HepG2 (cell line): Measurements from ENCODE around the gene GPC6. TPM values are rescaled to one million over a fixed set of nuclear protein-coding genes. Genes with fewer than 3 reads are reported as not detected.

Experiments used
- ATAC-seq: fragments of 200-7000 bp; cut with Tn5 transposase; 3 replicates; pipeline ENCODE4 v1.9.1; 2020; ENCODE audit warnings: mild to moderate bottlenecking, moderate library complexity
- BruUV-seq: library from RNA; stranded (reverse); fragments of 400-500 nt; replicated peaks from 2 replicates; lab custom pipeline; 2021; lab: Mats Ljungman, UMichigan
- CTCF ChIA-PET: fragments of 300-600 bp; formaldehyde crosslinking; extraction: SDS; loops from one replicate; lab custom pipeline; 2021; ENCODE audit warnings: low total read pairs, inconsistent platforms, low intra/inter-chr PET ratio; lab: Yijun Ruan, JAX
- POLR2A ChIA-PET: fragments of 350-600 bp; sonication (Branson Sonifier 250); formaldehyde crosslinking; loops from one replicate; lab custom pipeline; 2020; ENCODE audit warnings: antibody characterized with exemption, inconsistent platforms; lab: Yijun Ruan, JAX
- DNase-seq: peaks from one replicate; pipeline ENCODE4 v3.0.0-alpha.2; 2015; ENCODE audit warnings: low spot score
- FAIRE-seq: peaks from 3 replicates; lab custom pipeline; 2011; peaks lifted over from hg19 to GRCh38; lab: Jason Lieb, UNC
- H2AFZ ChIP-seq: one replicate; pipeline ENCODE4 v1.6.1; 2011; ENCODE audit warnings: low read length, inconsistent platforms
- H3K27ac ChIP-seq: fragments of 300-600 bp; 3 replicates; pipeline ENCODE4 v1.8.0; 2011; ENCODE audit warnings: mixed run types, mild to moderate bottlenecking, mixed read lengths, low read length, inconsistent platforms; ENCODE audit not compliant: insufficient read depth; ENCODE audit errors: extremely low read length
- H3K27me3 ChIP-seq, 2 experiments: fragments of 200-600 bp in 1 of 2; 2 replicates in 1 of 2; 3 replicates in 1 of 2; pipeline versions ENCODE4 v1.6.0 to v1.8.0; 2011; ENCODE audit warnings: low read length in 2 of 2, mild to moderate bottlenecking in 2 of 2, moderate library complexity in 2 of 2, inconsistent platforms in 1 of 2; ENCODE audit not compliant: insufficient read depth in 2 of 2, control insufficient read depth in 1 of 2
- H3K36me3 ChIP-seq, 2 experiments: fragments of 200-600 bp in 1 of 2; replicated peaks in 1 of 2; 2 replicates in 1 of 2; 3 replicates in 1 of 2; pipeline versions ENCODE4 v1.5.1 to v1.8.0; 2011; ENCODE audit warnings: low read length in 2 of 2, inconsistent platforms in 1 of 2; ENCODE audit not compliant: insufficient read depth in 2 of 2, control insufficient read depth in 1 of 2
- H3K4me1 ChIP-seq: 2 replicates; pipeline ENCODE4 v1.5.1; 2012; ENCODE audit warnings: low read length, inconsistent platforms; ENCODE audit not compliant: insufficient read depth
- H3K4me2 ChIP-seq: 2 replicates; pipeline ENCODE4 v1.6.0; 2011; ENCODE audit warnings: low read depth, low read length, inconsistent platforms
- H3K4me3 ChIP-seq, 3 experiments: fragments of 200-600 bp in 1 of 3; sonication (generic), shearing (Covaris generic) in 1 of 3; replicated peaks in 1 of 3; 2 replicates each; pipeline ENCODE4 v1.5.1; 2011 to 2016; ENCODE audit warnings: low read length in 3 of 3, inconsistent platforms in 2 of 3, low read depth in 2 of 3, mild to moderate bottlenecking in 2 of 3, control low read depth in 1 of 3, mixed read lengths in 1 of 3; ENCODE audit not compliant: insufficient read depth in 1 of 3
- H3K79me2 ChIP-seq: one replicate; pipeline ENCODE4 v1.6.1; 2011; ENCODE audit warnings: low read length, inconsistent platforms; ENCODE audit not compliant: insufficient read depth
- H3K9ac ChIP-seq: 2 replicates; pipeline ENCODE4 v1.6.0; 2011; ENCODE audit warnings: mild to moderate bottlenecking, low read depth, low read length, inconsistent platforms; ENCODE audit not compliant: insufficient read depth
- H3K9me3 ChIP-seq: 2 replicates; pipeline ENCODE4 v1.5.1; 2012; ENCODE audit warnings: mild to moderate bottlenecking, low read length
- H4K20me1 ChIP-seq: 2 replicates; pipeline ENCODE4 v1.6.0; 2011; ENCODE audit warnings: inconsistent platforms, mild to moderate bottlenecking, low read length, moderate library complexity; ENCODE audit not compliant: insufficient read depth
- ARID2 ChIP-seq: sonication (generic); formaldehyde crosslinking; IDR thresholded peaks from 2 replicates; pipeline ENCODE4 v1.8.1; 2022; ENCODE audit warnings: mild to moderate bottlenecking, missing genetic modification reagents, borderline replicate concordance
- CBFB ChIP-seq: sonication (generic); formaldehyde crosslinking; IDR thresholded peaks from 2 replicates; pipeline ENCODE4 v1.4.0; 2020; ENCODE audit warnings: missing genetic modification reagents
- CCDC6 ChIP-seq: sonication (generic); formaldehyde crosslinking; IDR thresholded peaks from 2 replicates; pipeline ENCODE4 v1.8.1; 2022; ENCODE audit warnings: mild to moderate bottlenecking, missing genetic modification reagents, moderate library complexity
- ELF1 ChIP-seq: sonication (generic); formaldehyde crosslinking; IDR thresholded peaks from 2 replicates; pipeline ENCODE4 v1.4.0; 2020; ENCODE audit warnings: missing genetic modification reagents
- FIP1L1 ChIP-seq: fragments of 200-400 bp; formaldehyde crosslinking; IDR thresholded peaks from 2 replicates; pipeline ENCODE4 v1.6.1; 2018; ENCODE audit warnings: low read depth, mild to moderate bottlenecking, low read length, moderate library complexity, borderline replicate concordance; ENCODE audit not compliant: insufficient read depth
- FOSL2 ChIP-seq: sonication (generic); formaldehyde crosslinking; IDR thresholded peaks from 2 replicates; pipeline ENCODE4 v1.4.0; 2020; ENCODE audit warnings: missing genetic modification reagents
- FOXA3 ChIP-seq: IDR thresholded peaks from 2 replicates; pipeline ENCODE4 v1.6.1; 2016; ENCODE audit warnings: missing genetic modification reagents, missing compliant biosample characterization
- MTA1 ChIP-seq: sonication (generic); formaldehyde crosslinking; IDR thresholded peaks from 2 replicates; pipeline ENCODE4 v1.4.0; 2020; ENCODE audit warnings: missing genetic modification reagents, mild to moderate bottlenecking, borderline replicate concordance
- MTF2 ChIP-seq: sonication (generic); formaldehyde crosslinking; IDR thresholded peaks from 2 replicates; pipeline ENCODE4 v1.5.0; 2020; ENCODE audit warnings: missing genetic modification reagents, borderline replicate concordance
- NKX3-1 ChIP-seq: sonication (generic); formaldehyde crosslinking; IDR thresholded peaks from 2 replicates; pipeline ENCODE4 v1.5.0; 2020; ENCODE audit warnings: missing genetic modification reagents
- ZNF614 ChIP-seq: IDR thresholded peaks from 2 replicates; pipeline ENCODE4 v1.6.1; 2018; ENCODE audit warnings: missing biosample characterization, missing genetic modification reagents, inconsistent platforms, borderline replicate concordance
- ZNF7 ChIP-seq: IDR thresholded peaks from 2 replicates; pipeline ENCODE4 v1.6.1; 2016; ENCODE audit warnings: missing biosample characterization, missing genetic modification reagents
- ZNF788 ChIP-seq: sonication (generic); formaldehyde crosslinking; IDR thresholded peaks from 2 replicates; pipeline ENCODE4 v1.5.0; 2020; ENCODE audit warnings: mild to moderate bottlenecking, missing genetic modification reagents, borderline replicate concordance
- ZNF883 ChIP-seq: sonication (generic); formaldehyde crosslinking; IDR thresholded peaks from 2 replicates; pipeline ENCODE4 v1.5.1; 2020; ENCODE audit warnings: mild to moderate bottlenecking, missing genetic modification reagents; ENCODE audit errors: not compliant biosample characterization
- WGBS: methylation state at CpG from one replicate; pipeline ENCODE4 v1.1.6; 2017; ENCODE audit warnings: low lambda C conversion rate; 5-methylcytosine and 5-hydroxymethylcytosine counted together
- in situ Hi-C: cut with HindIII; loops from 2 replicates; pipeline ENCODE4 v1.10.0; 2017; ENCODE audit warnings: low pct_unique_long_range_greater_than_20kb; ENCODE audit not compliant: extremely low pct_ligation_motif_present
- intact Hi-C: fragments of 100-400 bp; cut with micrococcal nuclease; formaldehyde crosslinking; loops from one replicate; pipeline ENCODE4 v1.10.0; 2022; ENCODE audit not compliant: unreplicated experiment
- polyA plus RNA-seq, 8 experiments: library from polyadenylated mRNA; depleted of rRNA in 3 of 8; stranded (reverse) in 7 of 8; unstranded in 1 of 8; fragments of >200 nt; fragmentation: Illumina TruSeq in 4 of 8; extraction: Trizol in 4 of 8; gene quantifications; 2 replicates each; pipeline versions ENCODE4 v1.2.1 to v1.2.3, GENCODE V29; 2011 to 2016; ENCODE audit warnings: low read depth in 4 of 8, missing spikeins in 1 of 8, mixed read lengths in 1 of 8; ENCODE audit not compliant: insufficient read depth in 1 of 8
- total RNA-seq, 5 experiments: library from RNA; depleted of rRNA; stranded (reverse); fragments of >200 nt; fragmentation: Illumina TruSeq; extraction: Trizol; gene quantifications; 2 replicates each; pipeline ENCODE4 v1.2.3, GENCODE V29; 2016; ENCODE audit warnings: low read depth in 1 of 5
- TF ChIP-seq, protein P1 (sequence below): sonication (generic); formaldehyde crosslinking; IDR thresholded peaks from 2 replicates; pipeline ENCODE4 v1.8.0; 2022; ENCODE audit warnings: mild to moderate bottlenecking, missing genetic modification reagents, moderate library complexity
- TF ChIP-seq, protein P2 (sequence below): sonication (generic); formaldehyde crosslinking; IDR thresholded peaks from 2 replicates; pipeline ENCODE4 v1.8.0; 2022; ENCODE audit warnings: mild to moderate bottlenecking, missing genetic modification reagents, borderline replicate concordance
- TF ChIP-seq, protein P3 (sequence below): IDR thresholded peaks from 2 replicates; pipeline ENCODE4 v1.6.1; 2012; ENCODE audit warnings: low read length, improper control_type of control experiment

The GPC6 gene
- total and polyA plus RNA-seq, 2 of the 13 experiments (the other 11 are each of a cell fraction or from before 2014, with no cell fraction given): 24.5 to 33.9 TPM

DNA sequence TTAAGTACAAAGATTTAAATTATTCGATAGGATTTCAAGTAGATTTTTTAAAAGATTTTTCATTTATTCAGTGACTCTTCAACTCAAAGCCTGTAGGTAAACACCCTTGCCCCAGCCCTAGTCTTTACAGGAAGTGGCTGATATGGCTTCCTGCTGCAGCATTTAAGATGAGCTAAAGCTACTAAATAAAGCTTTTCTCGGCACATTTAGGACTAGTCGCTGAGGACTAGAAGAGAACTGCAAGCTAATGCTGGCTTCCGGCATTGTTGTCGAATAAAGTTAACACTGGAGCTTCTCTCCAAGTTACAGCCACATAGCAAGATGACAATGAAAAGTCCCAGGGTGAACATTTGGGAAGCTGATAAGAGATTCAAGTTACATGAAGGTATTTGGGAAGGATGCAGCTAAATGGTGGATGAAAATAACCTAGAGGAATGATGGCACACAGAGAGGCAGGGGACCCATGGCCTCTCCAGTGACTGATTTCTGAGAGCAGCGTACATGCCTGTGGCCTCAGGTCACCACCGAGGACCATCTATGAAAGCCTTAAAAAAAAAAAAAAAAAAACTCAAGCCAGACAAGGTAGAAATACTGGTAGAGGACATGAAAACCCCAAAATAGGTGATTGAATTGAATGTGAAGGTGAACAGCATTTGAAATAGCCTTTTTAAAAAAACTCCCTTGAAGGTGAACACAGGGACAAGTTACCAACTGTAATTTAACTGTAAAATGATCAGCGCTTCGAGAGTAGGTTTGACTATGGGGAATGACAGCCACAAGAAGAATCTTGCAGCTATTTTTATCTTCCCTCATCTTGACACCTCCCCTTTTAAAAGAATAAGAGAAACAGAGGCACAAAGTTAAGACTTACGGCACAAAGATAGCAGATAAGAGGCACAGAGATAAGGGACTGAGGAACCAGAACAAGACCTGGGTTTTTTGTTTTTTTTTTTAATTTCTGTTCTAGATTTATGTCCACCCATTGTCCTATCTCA lies 1097.5 kb downstream of the GPC6 start:
- ATAC-seq: no peak
- in situ Hi-C loops: no loop called here
- no peaks in the 10 kb centered on the region for H3K27me3 ChIP-seq
- WGBS: 97% methylated on average over 10 of the region's 10 CpGs
- H3K79me2 ChIP-seq: no peaks in the 10 kb centered on the region
- CTCF ChIA-PET: no interaction called here
- intact Hi-C loops: no loop called here
- no peak overlapping the region for H3K4me3 ChIP-seq
- no peak for FAIRE-seq
- no TSS peak for BruUV-seq
- DNase-seq: no peak
- TF ChIP-seq ELF1: no peak
- no peak for TF ChIP-seq CBFB
- TF ChIP-seq ARID2 (CRISPR knock-in tag): no peak
- TF ChIP-seq ZNF883 (CRISPR knock-in tag): no peak
- TF ChIP-seq MTA1 (CRISPR knock-in tag): no peak
- no peak for TF ChIP-seq ZNF788 (CRISPR knock-in tag)
- no peak for TF ChIP-seq ZNF7 (CRISPR knock-in tag)
- no peak for TF ChIP-seq NKX3-1 (CRISPR knock-in tag)
- TF ChIP-seq, protein P1, sequence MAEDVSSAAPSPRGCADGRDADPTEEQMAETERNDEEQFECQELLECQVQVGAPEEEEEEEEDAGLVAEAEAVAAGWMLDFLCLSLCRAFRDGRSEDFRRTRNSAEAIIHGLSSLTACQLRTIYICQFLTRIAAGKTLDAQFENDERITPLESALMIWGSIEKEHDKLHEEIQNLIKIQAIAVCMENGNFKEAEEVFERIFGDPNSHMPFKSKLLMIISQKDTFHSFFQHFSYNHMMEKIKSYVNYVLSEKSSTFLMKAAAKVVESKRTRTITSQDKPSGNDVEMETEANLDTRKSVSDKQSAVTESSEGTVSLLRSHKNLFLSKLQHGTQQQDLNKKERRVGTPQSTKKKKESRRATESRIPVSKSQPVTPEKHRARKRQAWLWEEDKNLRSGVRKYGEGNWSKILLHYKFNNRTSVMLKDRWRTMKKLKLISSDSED (CRISPR knock-in tag): no peak
- TF ChIP-seq CCDC6: no peak
- no peak for TF ChIP-seq FOSL2 (CRISPR knock-in tag)
- TF ChIP-seq ZNF614 (CRISPR knock-in tag): no peak
- TF ChIP-seq MTF2 (CRISPR knock-in tag): no peak
- TF ChIP-seq, protein P2, sequence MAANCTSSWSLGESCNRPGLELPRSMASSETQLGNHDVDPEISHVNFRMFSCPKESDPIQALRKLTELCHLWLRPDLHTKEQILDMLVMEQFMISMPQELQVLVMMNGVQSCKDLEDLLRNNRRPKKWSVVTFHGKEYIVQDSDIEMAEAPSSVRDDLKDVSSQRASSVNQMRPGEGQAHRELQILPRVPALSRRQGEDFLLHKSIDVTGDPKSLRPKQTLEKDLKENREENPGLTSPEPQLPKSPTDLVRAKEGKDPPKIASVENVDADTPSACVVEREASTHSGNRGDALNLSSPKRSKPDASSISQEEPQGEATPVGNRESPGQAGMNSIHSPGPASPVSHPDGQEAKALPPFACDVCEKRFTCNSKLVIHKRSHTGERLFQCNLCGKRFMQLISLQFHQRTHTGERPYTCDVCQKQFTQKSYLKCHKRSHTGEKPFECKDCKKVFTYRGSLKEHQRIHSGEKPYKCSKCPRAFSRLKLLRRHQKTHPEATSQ (CRISPR knock-in tag): no peak
- TF ChIP-seq FIP1L1: no peak
- TF ChIP-seq FOXA3: no peak
- TF ChIP-seq, protein P3, sequence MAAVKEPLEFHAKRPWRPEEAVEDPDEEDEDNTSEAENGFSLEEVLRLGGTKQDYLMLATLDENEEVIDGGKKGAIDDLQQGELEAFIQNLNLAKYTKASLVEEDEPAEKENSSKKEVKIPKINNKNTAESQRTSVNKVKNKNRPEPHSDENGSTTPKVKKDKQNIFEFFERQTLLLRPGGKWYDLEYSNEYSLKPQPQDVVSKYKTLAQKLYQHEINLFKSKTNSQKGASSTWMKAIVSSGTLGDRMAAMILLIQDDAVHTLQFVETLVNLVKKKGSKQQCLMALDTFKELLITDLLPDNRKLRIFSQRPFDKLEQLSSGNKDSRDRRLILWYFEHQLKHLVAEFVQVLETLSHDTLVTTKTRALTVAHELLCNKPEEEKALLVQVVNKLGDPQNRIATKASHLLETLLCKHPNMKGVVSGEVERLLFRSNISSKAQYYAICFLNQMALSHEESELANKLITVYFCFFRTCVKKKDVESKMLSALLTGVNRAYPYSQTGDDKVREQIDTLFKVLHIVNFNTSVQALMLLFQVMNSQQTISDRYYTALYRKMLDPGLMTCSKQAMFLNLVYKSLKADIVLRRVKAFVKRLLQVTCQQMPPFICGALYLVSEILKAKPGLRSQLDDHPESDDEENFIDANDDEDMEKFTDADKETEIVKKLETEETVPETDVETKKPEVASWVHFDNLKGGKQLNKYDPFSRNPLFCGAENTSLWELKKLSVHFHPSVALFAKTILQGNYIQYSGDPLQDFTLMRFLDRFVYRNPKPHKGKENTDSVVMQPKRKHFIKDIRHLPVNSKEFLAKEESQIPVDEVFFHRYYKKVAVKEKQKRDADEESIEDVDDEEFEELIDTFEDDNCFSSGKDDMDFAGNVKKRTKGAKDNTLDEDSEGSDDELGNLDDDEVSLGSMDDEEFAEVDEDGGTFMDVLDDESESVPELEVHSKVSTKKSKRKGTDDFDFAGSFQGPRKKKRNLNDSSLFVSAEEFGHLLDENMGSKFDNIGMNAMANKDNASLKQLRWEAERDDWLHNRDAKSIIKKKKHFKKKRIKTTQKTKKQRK: no peak
- H3K36me3 ChIP-seq: no peaks in the 10 kb centered on the region
- POLR2A ChIA-PET: no interaction called here
- H3K9me3 ChIP-seq: no peaks in the 10 kb centered on the region
- H3K4me2 ChIP-seq: no peak overlapping the region
- no peaks in the 10 kb centered on the region for H4K20me1 ChIP-seq
- H3K9ac ChIP-seq: no peak overlapping the region
- no peak overlapping the region for H3K27ac ChIP-seq
- H2AFZ ChIP-seq: no peak overlapping the region
- H3K4me1 ChIP-seq: peaks cover under 1% of the 10 kb centered on the region; the same call in 1 of the 2 replicates
